HG03469 (cell line): ENCODE measurements around the gene CRISPLD2.

ENCODE experiments used
- ATAC-seq: cut with Tn5 transposase; IDR thresholded peaks from one replicate; pipeline ENCODE4 v1.9.1; 2021; ENCODE audit warnings: mild to moderate bottlenecking, moderate library complexity, moderate number of reproducible peaks; ENCODE audit not compliant: unreplicated experiment

Gene CRISPLD2

GRCh38 chr16:84879569-84880487 lies 60.0 kb downstream of the CRISPLD2 start:
- no peak for ATAC-seq

DNA sequence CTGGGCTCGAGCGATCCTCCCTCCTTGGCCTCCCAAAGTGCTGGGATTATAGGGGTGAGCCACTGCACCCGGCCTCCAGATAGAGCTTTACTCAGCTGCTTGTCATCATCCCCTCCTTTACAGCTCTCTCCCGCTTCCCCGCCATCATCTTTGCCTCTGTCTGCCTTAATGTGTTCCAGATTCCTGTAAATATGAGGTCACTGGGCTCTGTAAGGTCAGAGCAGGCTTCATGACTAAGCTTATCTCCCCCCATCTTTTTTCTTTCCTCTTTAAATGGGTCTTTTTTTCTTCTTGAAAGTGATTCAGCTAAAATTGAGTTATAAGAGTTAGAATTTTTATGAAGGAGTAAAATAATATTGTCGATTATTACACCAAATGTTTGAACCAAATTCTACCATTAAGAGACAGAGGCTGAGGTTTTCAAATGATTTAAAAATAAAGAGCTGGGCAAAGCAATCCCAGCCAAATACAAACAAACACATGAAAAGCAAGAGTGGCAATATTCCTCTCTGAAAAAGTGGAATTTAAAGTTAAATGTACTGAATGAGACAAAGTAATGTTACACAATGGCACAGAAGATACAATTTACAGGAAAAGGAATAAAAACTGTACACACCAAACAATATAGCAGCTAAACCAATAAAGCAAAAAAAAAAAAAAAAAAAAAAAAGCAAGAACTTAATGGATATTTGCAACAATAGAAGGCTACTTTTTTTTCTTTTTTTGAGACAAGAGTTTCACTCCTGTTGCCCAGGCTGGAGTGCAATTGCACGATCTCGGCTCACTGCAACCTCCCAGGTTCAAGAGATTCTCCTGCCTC lies 62.1 kb downstream of the CRISPLD2 start:
- no peak for ATAC-seq

- no peak for ATAC-seq
Measured at GRCh38 chr16:84883301-84883700, 63.5 kb downstream of the CRISPLD2 start.

DNA sequence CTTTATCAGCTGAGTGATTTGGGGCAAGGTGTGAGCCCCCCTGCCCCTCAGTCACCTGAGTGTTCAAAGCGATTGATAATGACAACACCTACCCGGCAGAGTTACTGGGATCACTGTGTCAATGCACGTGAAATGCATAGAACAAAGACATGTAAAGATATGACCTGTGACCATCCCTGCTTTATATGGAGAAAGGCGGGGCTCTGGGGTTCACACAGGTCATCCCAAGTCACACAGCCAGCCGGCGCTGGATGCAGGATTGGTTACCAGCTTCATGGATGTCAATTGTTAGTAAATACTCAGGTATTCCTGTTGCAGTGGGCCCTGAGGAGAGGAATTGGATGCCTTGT lies 64.4 kb downstream of the CRISPLD2 start:
- no peak for ATAC-seq

DNA sequence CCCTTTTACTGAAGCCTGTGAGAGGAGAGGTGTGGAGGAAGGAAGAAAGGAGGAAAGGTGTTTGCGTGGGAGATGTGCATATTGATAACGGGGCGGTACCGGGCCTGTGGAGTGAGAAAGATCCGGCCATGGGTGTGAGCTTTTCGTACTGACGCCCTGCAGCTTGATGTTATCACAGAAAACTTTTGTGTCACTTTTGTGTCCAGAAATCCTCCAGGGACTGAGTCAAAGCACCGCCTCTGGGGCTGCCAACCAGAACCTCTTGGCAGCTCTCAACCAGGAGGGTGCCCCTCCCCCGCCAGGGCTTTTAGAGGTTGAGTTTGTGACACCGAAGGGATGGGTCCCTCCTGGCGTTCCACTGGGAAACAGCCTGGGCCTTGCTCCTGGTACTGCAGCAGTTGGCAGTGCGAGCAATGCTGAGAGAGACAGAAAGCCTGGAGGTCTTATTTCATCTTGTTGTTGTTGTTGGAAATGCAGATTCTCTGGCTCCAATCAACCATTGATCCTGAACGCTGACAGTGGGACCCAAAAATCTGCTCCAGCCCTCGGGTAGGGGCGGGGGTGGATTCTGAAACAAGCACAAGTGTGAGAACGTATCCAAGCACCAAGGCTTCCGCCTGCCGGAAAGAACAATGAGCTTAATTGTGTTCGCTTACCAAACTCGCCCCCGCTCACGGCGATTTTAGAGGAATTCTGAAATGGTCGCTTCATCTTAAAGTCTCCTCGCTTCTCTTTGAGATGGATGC lies 65.0 kb downstream of the CRISPLD2 start:
- ATAC-seq = no peak

DNA sequence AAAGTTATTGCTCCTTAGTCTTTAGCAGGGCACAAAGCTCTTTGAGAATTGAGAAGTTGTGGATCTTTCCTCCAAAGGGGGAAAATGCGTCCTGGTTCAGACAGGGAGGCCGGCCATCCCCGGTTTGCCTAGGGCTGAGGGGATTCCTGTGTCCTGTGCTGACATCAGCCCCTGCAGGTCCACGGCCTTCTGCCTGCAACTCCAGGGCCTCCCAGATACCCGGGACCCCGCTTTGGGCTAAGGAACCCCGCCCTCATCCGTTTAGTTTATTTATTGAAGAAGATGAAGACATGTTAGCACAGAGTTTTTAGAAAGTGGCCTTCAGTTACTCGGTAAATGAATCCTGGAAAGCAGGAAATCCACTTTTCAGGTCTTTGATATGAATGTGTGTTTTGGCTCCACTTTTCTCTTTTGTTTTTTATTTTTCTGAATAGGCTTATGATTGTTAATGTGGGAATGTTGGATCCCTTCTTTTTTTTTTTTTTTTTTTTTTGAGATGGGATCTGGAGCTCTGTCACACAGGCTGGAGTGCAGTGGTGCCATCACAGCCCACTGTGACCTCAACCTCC lies 65.6 kb downstream of the CRISPLD2 start:
- no peak for ATAC-seq

DNA sequence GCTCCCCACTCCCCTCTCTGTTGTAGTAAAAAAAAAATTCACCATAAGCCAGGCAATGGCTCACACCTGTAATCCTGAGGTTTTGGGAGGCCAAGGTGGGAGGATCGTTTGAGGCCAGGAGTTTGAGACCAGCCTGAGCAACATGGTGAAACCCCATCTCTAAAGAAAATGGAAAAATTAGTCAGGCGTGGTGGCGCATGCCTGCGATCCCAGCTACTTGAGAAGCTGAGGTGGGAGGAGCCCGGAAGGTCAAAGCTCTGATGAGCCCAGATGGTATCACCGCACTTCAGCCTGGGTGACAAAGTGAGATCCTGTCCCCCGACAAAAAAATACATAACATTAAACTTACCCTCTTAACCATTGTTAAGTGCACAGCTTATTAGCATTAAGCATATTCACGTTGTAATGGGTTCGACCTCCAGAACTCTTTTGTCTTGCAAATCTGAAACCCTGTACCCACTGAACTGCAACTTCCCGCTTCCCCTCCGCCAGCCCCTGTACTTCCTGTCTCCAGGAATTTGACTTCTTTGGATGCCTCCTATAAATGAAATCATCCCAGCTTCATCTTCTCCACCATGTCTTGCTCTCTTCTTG lies 66.8 kb downstream of the CRISPLD2 start:
- no peak for ATAC-seq

GRCh38 chr16:84887207-84887606 lies 67.4 kb downstream of the CRISPLD2 start:
- ATAC-seq = no peak

DNA sequence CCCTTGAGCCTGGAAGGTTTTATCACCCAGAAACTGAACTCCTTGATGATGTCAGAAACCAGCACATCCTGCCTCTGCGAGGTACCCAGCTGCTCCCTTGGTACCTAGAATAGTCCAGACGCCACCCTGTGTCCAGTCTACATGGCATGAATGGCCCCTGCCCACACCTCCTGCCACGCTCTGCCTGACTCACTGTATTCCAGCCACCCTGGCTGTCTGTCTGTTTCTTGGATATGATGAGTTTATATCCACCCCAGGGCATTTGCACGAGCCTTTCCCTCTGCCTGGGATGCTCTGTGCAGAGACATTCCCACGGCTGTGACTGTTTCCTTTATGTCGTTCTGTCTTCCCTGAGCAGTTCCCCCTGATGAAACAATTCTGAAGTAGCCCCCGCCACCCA lies 68.7 kb downstream of the CRISPLD2 start:
- ATAC-seq = no peak

GRCh38 chr16:84889066-84889465 lies 69.3 kb downstream of the CRISPLD2 start:
- ATAC-seq = no peak

DNA sequence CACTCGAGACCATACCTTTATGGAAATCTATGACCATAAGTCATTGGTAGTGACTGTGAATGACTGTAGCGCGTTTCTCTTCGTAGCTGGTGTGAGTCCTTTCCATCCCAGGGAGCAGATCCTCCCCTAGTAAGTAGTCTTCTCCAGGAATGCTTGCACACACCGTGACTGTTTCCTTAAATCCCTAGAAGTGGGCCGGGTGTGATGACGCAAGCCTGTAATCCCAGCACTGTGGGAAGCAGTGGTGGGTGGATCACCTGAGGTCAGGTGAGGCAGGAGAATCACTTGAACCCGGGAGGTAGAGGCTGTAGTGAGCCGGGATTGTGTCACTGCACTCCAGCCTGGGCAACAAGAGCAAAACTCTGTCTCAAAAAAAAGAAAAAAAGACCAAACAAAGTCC lies 70.6 kb downstream of the CRISPLD2 start:
- ATAC-seq = no peak

DNA sequence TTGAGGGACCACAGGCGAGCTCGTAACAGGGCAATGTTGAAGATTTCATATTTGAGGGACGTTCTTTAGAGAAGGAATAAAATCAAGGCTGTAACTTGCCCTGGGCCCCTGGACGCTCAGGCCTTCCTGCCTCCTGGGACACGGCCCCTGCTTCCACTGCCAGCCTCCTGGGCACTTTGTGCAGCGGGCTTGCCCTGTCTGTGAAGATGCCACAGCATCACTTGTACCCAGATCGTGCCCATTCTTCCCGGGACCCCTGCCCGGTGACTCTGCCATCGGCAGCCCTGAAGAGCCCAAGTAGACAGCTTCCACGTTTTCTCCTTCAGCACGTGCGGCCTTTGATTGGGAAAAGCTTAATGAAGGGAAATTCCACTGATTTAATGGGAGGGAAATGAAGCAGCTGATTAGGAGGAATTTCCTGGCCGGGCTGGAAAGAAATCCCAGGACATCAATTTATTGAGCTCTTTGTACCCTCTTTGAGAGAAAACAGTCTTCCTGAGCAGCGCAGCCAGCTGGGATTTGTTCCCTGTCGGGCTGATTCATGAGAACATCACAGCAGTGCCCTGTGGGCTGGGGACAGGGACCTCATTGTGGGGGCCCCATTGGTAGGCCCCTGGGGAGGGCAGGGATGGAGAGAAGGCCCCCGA lies 71.5 kb downstream of the CRISPLD2 start:
- no peak for ATAC-seq

GRCh38 chr16:84892097-84892496 lies 72.3 kb downstream of the CRISPLD2 start:
- no peak for ATAC-seq

DNA sequence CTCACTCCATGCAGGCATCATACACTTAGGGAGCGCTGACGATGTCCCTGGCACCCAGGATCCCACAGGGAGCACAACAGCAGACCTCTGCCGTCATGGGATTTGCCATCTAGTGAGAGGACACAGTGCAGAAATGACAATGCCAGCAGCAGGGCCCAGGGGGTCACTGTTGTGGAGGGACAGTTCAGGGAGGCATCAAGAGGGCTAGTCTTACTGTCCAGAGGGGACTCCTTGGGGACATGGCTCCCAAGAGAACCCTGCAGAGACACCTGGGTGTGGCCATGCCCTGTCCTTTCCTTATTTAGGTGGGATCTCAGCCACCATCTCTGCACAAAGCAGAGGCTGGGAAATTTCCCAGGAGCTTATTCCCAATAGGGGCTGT lies 73.7 kb downstream of the CRISPLD2 start:
- no peak for ATAC-seq

DNA sequence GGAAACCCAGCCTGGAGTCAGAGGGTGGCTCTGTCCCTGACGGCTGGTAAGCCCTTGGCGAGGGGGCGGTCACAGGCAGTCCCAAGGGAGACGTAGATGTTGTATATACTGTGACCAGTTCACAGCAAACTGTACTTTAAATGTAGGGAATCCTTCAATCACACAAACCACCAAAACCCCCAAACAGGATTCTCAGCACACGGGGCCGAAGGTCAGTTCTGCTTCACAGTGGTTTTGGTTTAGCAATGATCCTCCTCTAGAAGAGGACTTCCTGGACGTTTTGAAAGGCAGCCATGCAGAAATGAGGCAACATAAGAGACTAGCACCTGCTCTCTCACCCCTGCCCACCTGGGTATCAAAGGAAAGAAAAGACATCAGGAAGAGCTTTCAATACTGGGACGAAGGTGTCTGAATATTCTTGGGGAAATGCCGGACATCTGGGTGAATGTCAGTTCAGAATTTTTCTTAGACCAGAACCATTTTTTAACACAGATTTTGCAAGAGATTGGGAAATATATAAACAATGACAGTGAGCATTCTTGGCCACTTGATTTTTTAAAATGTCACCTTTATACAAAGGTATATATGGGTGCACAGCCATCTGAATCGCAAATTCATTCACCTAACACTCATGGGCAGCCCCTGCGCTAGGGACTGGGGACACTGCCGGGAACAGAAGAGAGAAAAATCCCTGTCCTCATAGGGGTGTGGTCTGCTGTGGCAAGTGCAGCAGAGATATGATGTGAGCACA lies 74.2 kb downstream of the CRISPLD2 start:
- ATAC-seq = no peak

DNA sequence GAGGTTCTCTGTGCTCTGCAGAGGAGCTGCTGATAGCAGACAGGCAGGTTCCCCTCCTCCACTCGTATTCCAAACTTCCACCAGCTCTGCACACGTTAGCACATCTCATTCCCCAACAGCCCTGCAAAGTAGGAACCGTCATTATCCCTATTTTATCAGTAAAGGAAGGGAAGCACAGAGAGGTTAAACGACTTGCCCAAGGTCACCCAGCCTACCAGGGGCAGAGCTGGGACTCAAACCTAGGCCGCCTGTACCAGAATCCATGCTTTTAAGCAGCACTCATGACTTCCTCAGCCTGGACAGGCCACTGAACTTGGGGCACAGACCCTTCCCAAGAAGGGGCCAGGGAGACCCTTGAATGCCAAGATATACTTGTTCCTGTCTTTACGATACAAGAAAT lies 75.2 kb downstream of the CRISPLD2 start:
- ATAC-seq = no peak

DNA sequence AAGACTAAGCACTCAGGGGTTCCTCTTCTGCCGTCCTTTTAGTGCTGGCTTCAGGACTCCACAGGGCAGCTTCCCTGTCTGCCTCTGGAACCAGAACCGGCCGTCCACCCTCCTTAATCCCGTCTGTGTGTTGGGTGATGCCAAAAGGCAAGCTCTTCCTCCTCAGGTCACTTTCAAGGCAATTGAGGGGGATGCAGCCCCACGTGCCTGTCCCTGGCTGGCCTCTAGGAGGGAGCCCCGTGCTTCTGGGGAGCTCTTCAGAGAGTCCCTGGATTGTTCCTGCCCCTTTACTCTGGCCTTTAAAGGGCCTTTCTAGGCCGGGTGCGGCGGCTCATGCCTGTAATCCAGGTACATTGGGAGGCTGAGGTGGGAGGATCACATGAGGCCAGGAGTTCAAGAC lies 77.1 kb downstream of the CRISPLD2 start:
- ATAC-seq = no peak

DNA sequence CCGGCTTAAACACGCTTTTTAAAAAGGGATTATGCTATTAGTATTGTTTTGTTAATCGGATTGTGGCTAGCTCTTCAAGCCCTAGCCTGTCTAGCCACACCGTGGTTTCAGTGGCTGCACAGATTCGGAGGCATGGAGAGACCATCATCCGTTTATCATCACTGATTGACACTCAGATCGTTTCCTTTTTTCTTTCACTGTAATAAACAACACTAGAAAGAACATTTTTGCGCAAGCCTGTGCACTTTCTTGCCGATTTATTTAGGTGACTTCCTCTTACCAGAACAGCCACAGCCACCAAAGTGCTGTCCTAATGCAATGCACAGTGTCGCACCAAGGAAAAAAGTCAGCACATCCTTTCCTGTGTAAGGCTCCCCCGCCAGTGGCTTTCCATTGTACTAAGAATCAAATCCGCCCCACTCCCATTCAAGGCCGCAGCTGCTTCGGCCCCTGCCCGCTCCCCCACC lies 78.2 kb downstream of the CRISPLD2 start:
- no peak for ATAC-seq

DNA sequence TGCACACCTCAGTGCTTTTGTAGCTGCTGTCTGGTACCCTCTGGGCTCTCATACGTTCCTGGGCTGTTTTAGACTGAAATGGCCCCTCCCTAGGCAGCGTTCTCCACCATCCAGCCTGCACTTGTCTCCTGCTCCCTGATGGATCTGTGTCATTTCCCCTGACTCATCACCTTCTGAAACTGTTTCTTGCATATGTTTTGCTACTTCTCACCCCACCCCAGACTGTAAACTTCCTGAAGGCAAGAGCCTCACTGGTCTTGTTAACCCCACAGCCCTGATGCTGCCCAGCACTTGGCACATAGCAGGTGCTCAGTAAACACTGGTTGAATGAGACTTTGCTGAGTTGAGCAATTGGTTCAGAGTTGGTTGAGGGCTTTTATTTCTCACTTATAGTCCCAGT lies 78.7 kb downstream of the CRISPLD2 start:
- no peak for ATAC-seq
